Activated CD4-positive, alpha-beta T cell treated with anti-CD3 and anti-CD28 coated beads, Interleukin-2, Interleukin-4, amounts not matched to agents 100 ng/mL and 50 ng/mL, durations not matched to agents 16 hours and 8 hours (primary cell): ENCODE results near the gene LATS2.

Source experiments
- DNase-seq: peaks from one replicate; pipeline ENCODE4 v3.0.0-alpha.2; 2020; ENCODE audit warnings: low spot score

Gene LATS2

GRCh38 chr13:21047591-21048282, 13.6 kb downstream of the LATS2 start:
- no peak for DNase-seq

DNA sequence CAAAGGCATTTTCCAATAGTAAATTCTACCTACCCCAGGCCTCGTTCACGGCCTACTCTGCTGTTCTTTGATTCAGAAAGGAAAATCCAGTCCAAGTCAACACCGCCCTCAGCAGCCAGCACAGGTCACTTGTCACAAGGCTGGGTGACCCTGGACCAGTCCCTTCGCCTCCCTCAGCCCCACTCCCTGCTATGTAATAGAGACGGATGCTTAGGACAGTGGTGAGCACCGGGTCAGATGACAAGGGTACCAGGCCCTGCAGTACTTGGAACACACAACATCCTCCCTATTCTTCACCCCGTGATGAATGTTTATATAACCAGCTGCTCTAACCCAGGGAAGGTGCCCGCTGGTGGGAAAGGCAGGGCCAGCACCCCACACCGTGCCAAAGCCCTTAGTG, 14.3 kb downstream of the LATS2 start:
- DNase-seq, result no peak

DNA sequence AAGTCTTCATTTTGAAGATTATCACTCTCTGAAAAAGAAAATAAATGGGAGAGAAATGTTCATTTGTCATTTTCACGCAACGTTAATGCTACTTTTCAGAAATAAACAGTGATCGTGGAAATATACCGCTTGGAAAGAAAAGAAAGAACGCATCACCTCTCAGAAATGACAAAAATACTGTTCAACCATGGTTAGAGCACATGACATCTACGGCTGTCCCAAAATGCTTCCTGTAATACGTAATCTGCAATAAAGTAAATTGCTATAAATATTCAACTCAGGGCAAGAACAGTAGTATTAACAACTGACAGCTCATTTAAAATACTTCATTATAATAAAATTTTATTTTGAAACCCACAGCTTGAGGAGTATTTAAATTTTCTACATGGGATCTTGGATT, 15.2 kb downstream of the LATS2 start:
- DNase-seq, result no peak

GRCh38 chr13:21045100-21045499, 16.3 kb downstream of the LATS2 start:
- no peak for DNase-seq

DNA sequence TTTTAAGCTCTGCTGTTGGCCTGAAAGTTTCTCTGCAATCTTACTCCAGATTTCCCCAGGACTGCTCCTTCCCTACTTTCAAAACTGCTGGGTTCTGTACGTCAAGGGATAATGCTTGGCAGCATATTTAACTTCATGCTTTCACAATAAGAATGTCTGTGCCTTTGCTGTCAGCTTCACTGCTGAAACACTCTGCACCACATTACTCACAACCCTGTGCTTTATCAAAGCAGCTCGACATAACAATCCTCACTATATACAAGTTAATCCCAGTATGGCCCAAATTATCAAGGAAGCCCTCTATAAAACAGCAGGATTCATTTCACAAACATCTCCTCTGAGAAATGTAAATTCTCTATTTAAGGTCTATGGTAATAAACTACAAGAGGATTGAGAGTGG, 17.5 kb downstream of the LATS2 start:
- DNase-seq, result no peak

GRCh38 chr13:21040120-21040826, 21.1 kb downstream of the LATS2 start:
- no peak for DNase-seq

GRCh38 chr13:21039097-21039800, 22.1 kb downstream of the LATS2 start:
- no peak for DNase-seq

GRCh38 chr13:21037656-21038055, 23.7 kb downstream of the LATS2 start:
- DNase-seq, result no peak

- DNase-seq, result no peak
These were observed 25.9 kb downstream of the LATS2 start for GRCh38 chr13:21035498-21035897.

- no peak for DNase-seq
These were observed 26.7 kb downstream of the LATS2 start for GRCh38 chr13:21034603-21035191.

DNA sequence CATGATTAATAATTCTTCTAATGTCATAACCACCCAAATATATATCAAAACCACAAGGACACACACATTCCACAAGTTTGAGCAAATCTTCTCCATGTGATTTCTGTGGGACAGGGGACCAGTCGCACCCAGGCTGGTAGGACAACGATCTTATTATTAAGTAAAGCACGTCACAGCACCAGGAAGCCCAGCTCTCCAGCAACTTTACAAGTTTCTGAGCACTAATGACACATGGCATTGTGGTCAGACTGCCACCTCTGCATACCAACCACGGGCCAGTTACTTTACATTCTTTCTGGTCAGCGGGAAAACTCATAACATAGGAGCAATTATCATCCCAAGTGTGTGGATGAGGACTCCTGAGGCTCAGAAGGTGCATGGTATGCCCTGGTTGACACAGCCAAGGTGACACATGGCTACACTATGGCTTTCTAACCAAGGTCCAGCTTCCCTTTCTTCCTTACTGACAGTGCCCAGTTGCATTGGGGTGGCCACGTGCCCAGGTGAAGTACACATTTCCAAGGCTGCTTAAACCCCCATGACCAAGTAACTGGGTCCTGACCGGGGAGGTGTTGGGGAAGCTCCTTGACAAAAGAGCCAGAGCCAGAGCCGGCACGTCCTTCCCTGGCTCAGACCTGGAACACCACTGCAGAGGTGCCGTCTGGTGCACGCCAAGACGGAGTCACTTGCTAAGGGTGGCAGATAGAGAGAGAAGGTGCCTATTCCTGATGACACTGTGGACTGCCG, 27.4 kb downstream of the LATS2 start:
- no peak for DNase-seq

- no peak for DNase-seq
These were observed 28.1 kb downstream of the LATS2 start for GRCh38 chr13:21033212-21033840.

DNA sequence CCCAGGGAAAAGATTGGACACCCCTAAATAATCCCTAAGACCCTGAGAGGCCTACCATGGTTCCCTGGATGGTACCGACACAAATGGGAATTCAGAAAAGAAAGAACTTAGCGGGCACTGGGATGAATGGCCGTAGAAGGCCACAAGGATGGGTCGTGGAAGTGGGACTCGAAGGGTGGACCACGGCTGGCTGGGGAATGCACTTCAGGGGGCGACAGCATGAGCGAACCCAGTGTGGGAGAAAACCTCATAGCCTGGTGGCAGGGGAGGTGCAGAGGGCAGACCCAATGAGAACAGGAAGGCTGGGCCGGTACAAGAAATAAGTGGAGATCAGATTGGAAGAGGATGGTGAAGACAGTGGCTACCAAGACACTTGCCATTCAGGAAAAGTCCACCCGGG, 28.7 kb downstream of the LATS2 start:
- no peak for DNase-seq

- DNase-seq, result no peak
These were observed 29.7 kb downstream of the LATS2 start for GRCh38 chr13:21031594-21032275.

DNA sequence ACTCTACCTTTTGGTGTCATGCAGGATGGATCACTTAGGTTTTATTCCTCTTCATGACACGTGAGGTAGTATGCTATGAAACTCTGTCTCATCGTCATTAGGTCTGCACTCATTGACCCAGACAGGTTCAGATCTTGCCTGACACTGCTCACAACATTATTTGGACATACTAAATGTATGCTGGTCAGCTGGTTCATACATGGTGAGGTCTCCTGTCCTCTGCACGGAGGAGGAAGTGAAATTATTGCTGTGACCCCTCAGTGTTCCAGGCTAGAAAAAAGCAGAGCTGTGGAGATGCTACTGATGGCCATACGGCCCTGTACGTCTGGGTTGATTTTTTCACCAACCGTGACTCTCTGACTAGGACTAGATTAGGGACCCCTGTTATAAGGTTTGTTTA, 35.8 kb downstream of the LATS2 start:
- no peak for DNase-seq

- DNase-seq, result no peak
These were observed 39.1 kb downstream of the LATS2 start for GRCh38 chr13:21022056-21022979.

DNA sequence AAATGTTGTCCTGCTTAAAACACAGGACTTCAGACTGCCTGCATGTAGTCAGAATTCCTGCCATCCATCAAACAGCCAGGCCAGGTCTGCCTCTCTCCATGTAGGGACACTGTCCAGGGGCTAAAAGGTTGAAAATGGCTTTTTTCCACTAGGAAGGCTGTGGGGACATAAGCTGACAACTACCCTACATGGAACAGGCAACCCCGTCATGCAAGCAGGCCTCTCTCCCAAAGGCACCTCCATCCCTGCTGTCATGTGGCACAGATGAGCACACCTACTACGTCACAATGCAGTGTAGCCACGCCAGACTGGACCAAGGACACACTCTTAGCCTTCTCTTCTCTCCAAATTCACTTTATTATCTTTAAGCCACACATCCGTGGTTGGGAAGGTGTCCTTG, 40.8 kb downstream of the LATS2 start:
- no peak for DNase-seq

DNA sequence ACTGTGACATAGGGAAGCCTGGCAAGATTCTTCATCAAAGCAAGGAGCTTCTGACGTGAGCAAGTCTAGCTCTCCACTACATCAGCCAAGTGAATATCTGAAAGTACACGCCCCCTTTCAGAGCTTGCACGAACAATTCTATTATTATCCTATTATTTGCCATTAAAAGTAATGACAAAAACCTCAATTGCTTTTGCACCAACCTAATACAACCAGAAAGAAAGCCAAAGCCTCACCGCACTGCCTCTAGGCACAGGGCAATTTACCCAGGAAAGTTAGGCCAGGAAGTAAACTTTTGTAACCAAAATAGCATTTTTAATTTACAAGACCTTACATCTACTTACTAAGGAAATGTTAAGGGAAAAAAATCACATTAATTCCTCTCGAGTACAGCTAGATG, 41.2 kb downstream of the LATS2 start:
- DNase-seq, result no peak

DNA sequence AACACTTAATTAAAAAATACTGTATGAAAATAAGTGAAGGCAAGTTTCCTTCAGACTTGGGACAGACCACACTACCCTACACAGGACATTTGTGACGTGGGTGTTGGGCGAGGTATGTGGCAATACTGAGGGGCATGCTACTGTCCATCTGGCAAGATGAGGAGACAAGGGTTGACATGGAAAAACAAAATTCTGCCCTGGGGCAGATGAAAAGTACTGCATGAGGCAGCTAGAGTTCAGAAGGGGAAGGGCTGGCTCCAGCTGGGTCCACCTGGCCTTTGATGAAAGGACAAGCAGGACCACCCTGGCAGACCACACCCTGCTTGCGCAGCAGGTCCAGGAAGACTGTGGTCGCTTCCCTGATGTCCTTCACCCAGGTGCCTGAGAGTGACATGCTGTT, 43.2 kb downstream of the LATS2 start:
- DNase-seq, result no peak

DNA sequence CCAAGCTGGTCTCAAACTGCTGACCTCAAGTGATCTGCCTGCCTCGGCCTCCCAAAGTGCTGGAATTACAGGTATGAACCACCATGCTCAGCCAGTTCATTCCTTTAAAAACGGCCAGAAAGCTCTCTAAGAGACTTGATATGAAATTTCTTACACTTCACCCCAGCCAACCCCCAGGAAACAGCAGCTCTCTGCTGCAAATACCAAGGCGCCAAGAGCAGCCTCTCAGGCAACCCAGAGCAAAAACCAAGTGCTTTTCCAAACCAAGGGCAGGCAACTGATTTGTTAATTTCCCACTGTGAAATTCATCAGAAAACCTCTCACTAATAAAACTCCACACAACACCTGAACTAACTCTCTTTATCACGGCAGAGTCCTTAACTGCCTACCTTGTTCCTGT, 44.9 kb downstream of the LATS2 start:
- DNase-seq, result no peak
